Transverse colon (tissue), 4 donors: Measurements from ENCODE around the gene IGDCC3. TPM values are rescaled to one million over a fixed set of nuclear protein-coding genes. Genes with fewer than 3 reads are reported as not detected.
A peak's percentile ranks its signal among the peaks of the same experiment; 100 is the strongest.

Source experiments
- DNase-seq: peaks from one replicate; pipeline ENCODE4 v3.0.0-alpha.2; 2019
- H3K27ac ChIP-seq, 4 donors: fragments of 200-600 bp; sonication (generic); 2 replicates each; pipeline ENCODE4 v1.5.1; 2016 to 2018; ENCODE audit warnings: inconsistent platforms in 4 of 4
- H3K27me3 ChIP-seq: fragments of 200-600 bp; sonication (generic); 2 replicates; pipeline ENCODE4 v1.5.1; 2017; ENCODE audit warnings: inconsistent platforms
- H3K36me3 ChIP-seq, 4 donors: fragments of 200-600 bp; sonication (generic); 2 replicates each; pipeline ENCODE4 v1.5.1; 2017 to 2019; ENCODE audit warnings: inconsistent platforms in 4 of 4
- H3K4me1 ChIP-seq, 4 donors: fragments of 200-600 bp; sonication (generic); 2 replicates each; pipeline ENCODE4 v1.5.1; 2017 to 2020; ENCODE audit warnings: inconsistent platforms in 4 of 4
- H3K4me3 ChIP-seq, 4 donors: fragments of 200-600 bp; sonication (generic); 1 replicate in 1 of 4; 2 replicates in 3 of 4; pipeline versions ENCODE4 v1.5.1 to v1.6.1; 2017 to 2019; ENCODE audit warnings: inconsistent platforms in 4 of 4
- H3K9me3 ChIP-seq, 2 donors: fragments of 200-600 bp; sonication (generic); 2 replicates each; pipeline ENCODE4 v1.5.1; 2017 to 2019; ENCODE audit warnings: inconsistent platforms in 2 of 2
- CTCF ChIP-seq, 5 experiments: fragments of 200-600 bp in 3 of 5; fragments of 450-650 bp in 2 of 5; sonication (generic) in 3 of 5; IDR thresholded peaks; 1 replicate in 2 of 5; 2 replicates in 3 of 5; pipeline ENCODE4 v1.5.1; 2016 to 2017; ENCODE audit warnings: antibody characterized with exemption in 5 of 5, inconsistent platforms in 3 of 5, mild to moderate bottlenecking in 2 of 5, moderate library complexity in 1 of 5
- EP300 ChIP-seq: sonication (generic); formaldehyde crosslinking; IDR thresholded peaks from one replicate; pipeline ENCODE4 v1.6.1; 2017; ENCODE audit warnings: antibody characterized with exemption, low read depth
- POLR2A ChIP-seq: fragments of 450-650 bp; IDR thresholded peaks from one replicate; pipeline ENCODE4 v1.6.1; 2016; ENCODE audit warnings: antibody characterized with exemption, mild to moderate bottlenecking, moderate library complexity
- POLR2AphosphoS5 ChIP-seq, 3 donors: sonication (generic); formaldehyde crosslinking; IDR thresholded peaks; one replicate each; pipeline ENCODE4 v1.6.1; 2016; ENCODE audit warnings: antibody characterized with exemption in 3 of 3
- WGBS, 2 donors: methylation state at CpG; one replicate each; pipeline ENCODE4 v1.1.5; 2018; ENCODE audit warnings: low coverage in 1 of 2; 5-methylcytosine and 5-hydroxymethylcytosine counted together
- in situ Hi-C, 4 donors: fragments of 200-750 bp; cut with MboI; loops; one replicate each; pipeline versions ENCODE4 v1.15.0 to v1.15.1; 2017; ENCODE audit warnings: low sequenced_read_pairs in 3 of 4, low pct_ligation_motif_present in 1 of 4, low pct_unique_long_range_greater_than_20kb in 1 of 4
- intact Hi-C: fragments of 100-400 bp; cut with DNase I; formaldehyde crosslinking; loops from one replicate; pipeline ENCODE4 v1.15.1; 2023; ENCODE audit warnings: low total_unique reads
- total RNA-seq, 4 donors: library from RNA; depleted of rRNA; stranded (reverse); fragments of >200 nt; gene quantifications; one replicate each; pipeline ENCODE4 v1.1.0, GENCODE V29; 2016

IGDCC3 gene
- total RNA-seq, 4 donors from 2014 or later: not detected

GRCh38 chr15:65409036-65409631 is 31.3 kb upstream of the IGDCC3 start:
- in situ Hi-C loops (no loop called here), intact Hi-C loops (no loop called here)
- Histone ChIP-seq H3K9me3 (no peaks in the 10 kb centered on the region), H3K4me1 (no peaks in the 10 kb centered on the region), H3K27ac (peak overlapping the region in 1 of 4 donors; percentile 9), H3K27me3 (no peaks in the 10 kb centered on the region), H3K4me3 (no peak overlapping the region), H3K36me3 (no peaks in the 10 kb centered on the region)
- WGBS, 2 donors: 58 to 62% methylated on average over 2 to 7 of the region's 7 CpGs
- TF ChIP-seq POLR2A (no peak), EP300 (no peak), POLR2AphosphoS5 (IDR thresholded peaks at IDR 0.05) (no peak), CTCF (IDR thresholded peaks at IDR 0.05) (no peak)
- no peak for DNase-seq

GRCh38 chr15:65408324-65409035 is 30.7 kb upstream of the IGDCC3 start:
- peak overlapping the region in 1 of 4 donors; percentile 9 for H3K27ac ChIP-seq
- H3K36me3 ChIP-seq: no peaks in the 10 kb centered on the region
- TF ChIP-seq POLR2AphosphoS5 (IDR thresholded peaks at IDR 0.05) (no peak), EP300 (no peak), POLR2A (no peak), CTCF (IDR thresholded peaks at IDR 0.05) (no peak)
- no peak for DNase-seq
- in situ Hi-C loops (no loop called here), intact Hi-C loops (no loop called here)
- no peaks in the 10 kb centered on the region for H3K4me1 ChIP-seq
- H3K27me3 ChIP-seq: no peaks in the 10 kb centered on the region
- no peaks in the 10 kb centered on the region for H3K9me3 ChIP-seq
- no peak overlapping the region for H3K4me3 ChIP-seq
- 73 to 90% methylated on average over 2 to 7 of the region's 7 CpGs for WGBS, 2 donors

- no peaks in the 10 kb centered on the region for H3K9me3 ChIP-seq
- 78 to 80% methylated on average over 5 to 10 of the region's 10 CpGs for WGBS, 2 donors
- no peak overlapping the region for H3K27ac ChIP-seq
- H3K36me3 ChIP-seq: no peaks in the 10 kb centered on the region
- in situ Hi-C loops (no loop called here), intact Hi-C loops (no loop called here)
- H3K4me3 ChIP-seq: no peak overlapping the region
- H3K4me1 ChIP-seq: peaks cover 0 to under 1% (median 0%) of the 10 kb centered on the region in 4 donors
- TF ChIP-seq CTCF (IDR thresholded peaks at IDR 0.05) (no peak), EP300 (no peak), POLR2AphosphoS5 (IDR thresholded peaks at IDR 0.05) (no peak), POLR2A (no peak)
- no peak for DNase-seq
- no peaks in the 10 kb centered on the region for H3K27me3 ChIP-seq
Measured at GRCh38 chr15:65406424-65407000, 28.7 kb upstream of the IGDCC3 start.

GRCh38 chr15:65405791-65406423 is 28.1 kb upstream of the IGDCC3 start:
- in situ Hi-C loops: no loop called here
- Histone ChIP-seq H3K36me3 (no peaks in the 10 kb centered on the region), H3K27me3 (no peaks in the 10 kb centered on the region), H3K9me3 (no peaks in the 10 kb centered on the region), H3K4me1 (peaks cover 0 to 7% (median 0%) of the 10 kb centered on the region in 4 donors), H3K27ac (no peak overlapping the region), H3K4me3 (no peak overlapping the region)
- no peak for TF ChIP-seq POLR2AphosphoS5 (IDR thresholded peaks at IDR 0.05)
- TF ChIP-seq POLR2A: no peak
- no peak for TF ChIP-seq EP300
- TF ChIP-seq CTCF (IDR thresholded peaks at IDR 0.05): no peak
- WGBS, 2 donors: 75 to 90% methylated on average over 4 to 7 of the region's 7 CpGs
- intact Hi-C loops: no loop called here
- DNase-seq: no peak
